ENCODE data around the gene LARP6. TPM values are rescaled to one million over a fixed set of nuclear protein-coding genes. Genes with fewer than 3 reads are reported as not detected.
"Not testable (repeated sequence)": the region's sequence is repeated elsewhere in the genome, so short reads cannot be mapped to it uniquely, and the experiment has no call there.

The LARP6 gene
- total RNA-seq, 1 donor, result 36.7 TPM

- DNase-seq (ENCODE audit: low read depth), result no peak
- no peak for TF ChIP-seq CTCF (IDR thresholded peaks at IDR 0.05; ENCODE audit: insufficient read depth, low read depth, low read length)
- no peak overlapping the region for H3K4me3 ChIP-seq (ENCODE audit: low read depth, low read length)
Measured at GRCh38 chr15:70869346-70869745, 15.4 kb upstream of the LARP6 start.

- H3K4me3 ChIP-seq (ENCODE audit: low read depth, low read length), result no peak overlapping the region
- DNase-seq (ENCODE audit: low read depth), result peak; percentile 89
- TF ChIP-seq CTCF (IDR thresholded peaks at IDR 0.05; ENCODE audit: insufficient read depth, low read depth, low read length), result no peak
Measured at GRCh38 chr15:70867911-70868467, 14.0 kb upstream of the LARP6 start.

- no peak overlapping the region for H3K4me3 ChIP-seq (ENCODE audit: low read depth, low read length)
- no peak for TF ChIP-seq CTCF (IDR thresholded peaks at IDR 0.05; ENCODE audit: insufficient read depth, low read depth, low read length)
- DNase-seq (ENCODE audit: low read depth), result no peak
Measured at GRCh38 chr15:70866982-70867641, 13.2 kb upstream of the LARP6 start.

GRCh38 chr15:70863450-70864218 is 9.7 kb upstream of the LARP6 start:
- no peak overlapping the region for H3K4me3 ChIP-seq (ENCODE audit: low read depth, low read length)
- no peak for DNase-seq (ENCODE audit: low read depth)
- no peak for TF ChIP-seq CTCF (IDR thresholded peaks at IDR 0.05; ENCODE audit: insufficient read depth, low read depth, low read length)

- DNase-seq (ENCODE audit: low read depth), result no peak
- no peak overlapping the region for H3K4me3 ChIP-seq (ENCODE audit: low read depth, low read length)
- TF ChIP-seq CTCF (IDR thresholded peaks at IDR 0.05; ENCODE audit: insufficient read depth, low read depth, low read length), result no peak
Measured at GRCh38 chr15:70859998-70860397, 6.0 kb upstream of the LARP6 start.

- TF ChIP-seq CTCF (IDR thresholded peaks at IDR 0.05; ENCODE audit: insufficient read depth, low read depth, low read length), result no peak
- DNase-seq (ENCODE audit: low read depth), result no peak
- H3K4me3 ChIP-seq (ENCODE audit: low read depth, low read length), result no peak overlapping the region
Measured at GRCh38 chr15:70859322-70859908, 5.5 kb upstream of the LARP6 start.

- H3K4me3 ChIP-seq (ENCODE audit: low read depth, low read length), result not testable (repeated sequence)
Measured at GRCh38 chr15:70858614-70859321, 4.8 kb upstream of the LARP6 start.

More at GRCh38 chr15:70858614-70859321, 4.8 kb upstream of the LARP6 start:
- DNase-seq (ENCODE audit: low read depth), result not testable (repeated sequence)
